ENCODE data around the gene ABCA8.

DNA sequence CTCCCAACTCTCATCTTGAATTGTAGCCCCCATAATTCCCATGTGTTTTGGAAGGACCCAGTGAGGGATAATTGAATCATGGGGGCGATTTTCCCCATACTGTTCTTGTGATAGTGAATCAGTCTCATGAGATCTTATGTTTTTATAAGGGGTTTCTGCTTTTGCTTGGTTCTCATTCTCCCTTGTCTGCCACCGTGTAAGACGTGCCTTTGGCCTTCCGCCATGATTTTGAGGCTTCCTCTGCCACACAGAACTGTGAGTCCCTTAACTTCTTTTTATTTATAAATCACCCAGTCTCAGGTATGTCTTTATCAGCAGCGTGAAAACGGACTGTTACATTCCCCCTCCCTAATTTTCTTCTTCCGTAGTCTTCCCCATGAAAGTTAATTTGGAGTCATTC, 124.0 kb downstream of the ABCA8 start:
- TF ChIP-seq, protein P1, sequence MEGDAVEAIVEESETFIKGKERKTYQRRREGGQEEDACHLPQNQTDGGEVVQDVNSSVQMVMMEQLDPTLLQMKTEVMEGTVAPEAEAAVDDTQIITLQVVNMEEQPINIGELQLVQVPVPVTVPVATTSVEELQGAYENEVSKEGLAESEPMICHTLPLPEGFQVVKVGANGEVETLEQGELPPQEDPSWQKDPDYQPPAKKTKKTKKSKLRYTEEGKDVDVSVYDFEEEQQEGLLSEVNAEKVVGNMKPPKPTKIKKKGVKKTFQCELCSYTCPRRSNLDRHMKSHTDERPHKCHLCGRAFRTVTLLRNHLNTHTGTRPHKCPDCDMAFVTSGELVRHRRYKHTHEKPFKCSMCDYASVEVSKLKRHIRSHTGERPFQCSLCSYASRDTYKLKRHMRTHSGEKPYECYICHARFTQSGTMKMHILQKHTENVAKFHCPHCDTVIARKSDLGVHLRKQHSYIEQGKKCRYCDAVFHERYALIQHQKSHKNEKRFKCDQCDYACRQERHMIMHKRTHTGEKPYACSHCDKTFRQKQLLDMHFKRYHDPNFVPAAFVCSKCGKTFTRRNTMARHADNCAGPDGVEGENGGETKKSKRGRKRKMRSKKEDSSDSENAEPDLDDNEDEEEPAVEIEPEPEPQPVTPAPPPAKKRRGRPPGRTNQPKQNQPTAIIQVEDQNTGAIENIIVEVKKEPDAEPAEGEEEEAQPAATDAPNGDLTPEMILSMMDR (IDR thresholded peaks at IDR 0.05; ENCODE audit: insufficient read depth, low read depth, low read length), result no peak
- TF ChIP-seq EZH2 (IDR thresholded peaks at IDR 0.05; ENCODE audit: insufficient read depth, low read length), result no peak
